ENCODE measurements around the gene KIAA1328.
"Not testable (repeated sequence)": the region's sequence is repeated elsewhere in the genome, so short reads cannot be mapped to it uniquely, and the experiment has no call there.

The KIAA1328 gene

DNA sequence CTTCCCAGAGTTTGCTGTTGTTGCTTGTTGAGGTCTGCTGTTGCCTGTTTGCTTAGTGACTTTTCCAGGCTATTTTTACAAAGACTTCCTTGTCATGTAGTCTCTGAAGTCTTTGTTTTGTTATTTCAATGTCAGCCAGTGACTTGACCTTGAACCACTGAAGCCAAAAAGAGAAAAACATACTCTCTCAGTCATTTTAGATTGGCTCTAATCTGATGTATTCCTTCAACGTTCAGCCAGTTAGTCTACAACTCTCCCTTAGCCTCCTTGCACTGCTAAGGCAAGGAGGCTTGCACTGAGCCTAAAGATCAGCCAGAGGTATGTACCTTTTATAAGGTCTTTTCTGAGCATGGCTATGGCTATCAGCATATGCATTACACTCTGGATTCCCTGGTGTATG, 27.9 kb downstream of the KIAA1328 start:
- CTCF ChIA-PET, result no interaction called here
- TF ChIP-seq, protein P1, sequence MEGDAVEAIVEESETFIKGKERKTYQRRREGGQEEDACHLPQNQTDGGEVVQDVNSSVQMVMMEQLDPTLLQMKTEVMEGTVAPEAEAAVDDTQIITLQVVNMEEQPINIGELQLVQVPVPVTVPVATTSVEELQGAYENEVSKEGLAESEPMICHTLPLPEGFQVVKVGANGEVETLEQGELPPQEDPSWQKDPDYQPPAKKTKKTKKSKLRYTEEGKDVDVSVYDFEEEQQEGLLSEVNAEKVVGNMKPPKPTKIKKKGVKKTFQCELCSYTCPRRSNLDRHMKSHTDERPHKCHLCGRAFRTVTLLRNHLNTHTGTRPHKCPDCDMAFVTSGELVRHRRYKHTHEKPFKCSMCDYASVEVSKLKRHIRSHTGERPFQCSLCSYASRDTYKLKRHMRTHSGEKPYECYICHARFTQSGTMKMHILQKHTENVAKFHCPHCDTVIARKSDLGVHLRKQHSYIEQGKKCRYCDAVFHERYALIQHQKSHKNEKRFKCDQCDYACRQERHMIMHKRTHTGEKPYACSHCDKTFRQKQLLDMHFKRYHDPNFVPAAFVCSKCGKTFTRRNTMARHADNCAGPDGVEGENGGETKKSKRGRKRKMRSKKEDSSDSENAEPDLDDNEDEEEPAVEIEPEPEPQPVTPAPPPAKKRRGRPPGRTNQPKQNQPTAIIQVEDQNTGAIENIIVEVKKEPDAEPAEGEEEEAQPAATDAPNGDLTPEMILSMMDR (conservative IDR thresholded peaks at IDR 0.05; ENCODE audit: low read depth), result no peak
- DNase-seq (ENCODE audit: low spot score), result no peak
- H3K27ac ChIP-seq, result no peak overlapping the region
- POLR2A ChIA-PET (ENCODE audit: low non-redundant PET), result no interaction called here

DNA sequence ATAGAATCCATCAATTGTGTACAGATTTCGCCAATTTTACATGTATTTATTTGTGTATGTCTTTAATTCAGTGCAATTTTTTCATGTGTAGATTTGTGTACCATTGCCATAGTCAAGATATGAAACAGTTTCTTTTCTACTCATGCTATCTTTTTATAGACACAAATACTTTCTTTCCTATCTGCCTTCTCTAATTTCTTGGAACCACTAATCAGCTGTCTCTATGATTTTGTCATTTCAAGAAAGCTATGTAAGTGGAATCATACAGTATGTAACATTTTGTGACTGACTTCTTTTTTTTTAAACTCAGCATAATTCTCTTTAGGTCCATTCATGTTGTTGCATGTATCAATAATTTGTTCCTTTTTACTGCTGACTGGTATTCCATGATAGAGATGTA, 33.3 kb downstream of the KIAA1328 start:
- no peak for DNase-seq (ENCODE audit: low spot score)
- POLR2A ChIA-PET (ENCODE audit: low non-redundant PET), result no interaction called here
- TF ChIP-seq, protein P1 (conservative IDR thresholded peaks at IDR 0.05; ENCODE audit: low read depth), result no peak
- H3K27ac ChIP-seq, result no peak overlapping the region
- CTCF ChIA-PET, result no interaction called here

DNA sequence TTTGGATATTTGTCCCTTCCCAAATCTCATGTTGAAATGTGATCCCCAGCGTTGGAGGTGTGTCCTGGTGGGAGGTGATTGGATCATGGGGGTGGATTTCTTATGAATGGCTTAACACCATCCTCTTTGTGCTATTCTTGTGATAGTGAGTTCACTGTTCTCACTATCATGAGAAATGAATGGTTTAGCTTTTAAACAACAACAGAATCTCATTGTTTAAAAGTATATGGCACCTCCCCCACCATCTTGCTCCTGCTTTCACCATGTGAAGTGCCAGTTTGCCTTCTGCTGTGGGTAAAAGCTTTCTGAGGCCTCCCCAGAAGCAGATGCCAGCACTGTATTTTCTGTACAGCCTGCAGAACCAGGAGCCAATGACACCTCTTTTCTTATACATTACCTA, 38.1 kb downstream of the KIAA1328 start:
- H3K27ac ChIP-seq, result no peak overlapping the region
- CTCF ChIA-PET, result no interaction called here
- POLR2A ChIA-PET (ENCODE audit: low non-redundant PET), result no interaction called here
- no peak for DNase-seq (ENCODE audit: low spot score)
- TF ChIP-seq, protein P1 (conservative IDR thresholded peaks at IDR 0.05; ENCODE audit: low read depth), result no peak

DNA sequence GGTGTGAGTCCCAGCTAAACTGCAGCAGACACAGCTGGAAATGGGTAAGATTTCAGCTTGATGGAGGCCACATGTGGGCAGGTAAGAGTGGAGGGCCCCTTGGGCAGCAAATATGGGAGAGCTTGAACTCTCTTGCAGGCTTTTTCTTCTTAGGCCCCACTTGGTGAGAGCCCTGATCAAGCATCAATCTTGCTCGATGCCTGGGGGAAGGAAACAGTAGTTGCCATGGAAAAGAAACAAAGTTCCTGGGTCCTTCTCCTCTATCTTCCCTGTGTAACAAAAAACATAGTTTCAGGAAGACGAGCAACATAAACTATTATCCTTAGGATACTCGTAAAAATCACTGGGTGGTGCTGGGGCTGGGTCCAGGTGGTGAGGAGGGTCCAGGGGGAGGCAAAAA, 42.9 kb downstream of the KIAA1328 start:
- CTCF ChIA-PET, result interaction anchor here (0.6 kb wide), 1 partner anchor 57 kb away, joined by 8 read pairs; no protein-coding TSS in a partner anchor
- no peak for DNase-seq (ENCODE audit: low spot score)
- TF ChIP-seq, protein P1 (conservative IDR thresholded peaks at IDR 0.05; ENCODE audit: low read depth), result no peak
- H3K27ac ChIP-seq, result no peak overlapping the region
- POLR2A ChIA-PET (ENCODE audit: low non-redundant PET), result interaction anchor here (0.6 kb wide), 1 partner anchor 195 kb away, joined by 5 read pairs; no protein-coding TSS in a partner anchor

DNA sequence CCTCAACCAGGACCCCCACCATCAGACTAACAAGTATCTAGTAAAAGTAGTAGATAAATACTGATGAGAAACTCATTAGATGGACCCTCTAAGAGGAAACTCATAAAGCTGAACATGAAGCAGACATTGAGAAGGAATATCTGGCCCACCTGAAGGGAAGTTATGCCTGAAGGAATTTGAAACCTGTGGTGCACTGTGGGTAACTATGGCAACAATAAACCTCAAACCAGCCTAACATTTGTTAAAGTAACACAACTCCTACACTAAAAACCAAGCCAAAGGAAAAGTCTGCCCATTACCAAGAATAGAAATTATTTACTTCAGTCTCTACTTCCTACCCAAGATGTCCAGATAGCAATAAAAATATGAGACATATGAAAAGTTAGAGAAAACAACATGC, 43.4 kb downstream of the KIAA1328 start:
- ChIA-PET POLR2A (ENCODE audit: low non-redundant PET) (interaction anchor here (0.6 kb wide), 1 partner anchor 195 kb away, joined by 5 read pairs; no protein-coding TSS in a partner anchor), CTCF (no interaction called here)
- TF ChIP-seq, protein P1 (conservative IDR thresholded peaks at IDR 0.05; ENCODE audit: low read depth), result no peak
- H3K27ac ChIP-seq, result no peak overlapping the region
- no peak for DNase-seq (ENCODE audit: low spot score)

DNA sequence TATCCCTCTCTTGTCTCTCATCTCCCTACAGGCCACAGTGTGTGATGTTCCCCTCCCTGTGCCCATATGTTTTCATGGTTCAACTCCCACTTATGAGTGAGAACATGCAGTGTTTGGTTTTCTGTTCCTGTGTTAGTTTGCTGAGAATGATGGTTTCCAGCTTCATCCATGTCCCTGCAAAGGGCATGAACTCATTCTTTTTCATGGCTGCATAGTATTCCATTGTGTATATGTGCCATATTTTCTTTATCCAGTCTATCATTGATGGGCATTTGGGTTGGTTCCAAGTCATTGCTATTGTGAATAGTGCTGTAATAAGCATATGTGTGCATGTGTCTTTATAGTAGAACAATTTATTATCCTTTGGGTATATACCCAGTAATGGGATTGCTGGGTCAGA, 44.9 kb downstream of the KIAA1328 start:
- H3K27ac ChIP-seq; POLR2A ChIA-PET (ENCODE audit: low non-redundant PET); DNase-seq (ENCODE audit: low spot score): not testable (repeated sequence)
- CTCF ChIA-PET, result interaction anchor here (0.7 kb wide), 1 partner anchor 66 kb away, joined by 3 read pairs; no protein-coding TSS in a partner anchor

DNA sequence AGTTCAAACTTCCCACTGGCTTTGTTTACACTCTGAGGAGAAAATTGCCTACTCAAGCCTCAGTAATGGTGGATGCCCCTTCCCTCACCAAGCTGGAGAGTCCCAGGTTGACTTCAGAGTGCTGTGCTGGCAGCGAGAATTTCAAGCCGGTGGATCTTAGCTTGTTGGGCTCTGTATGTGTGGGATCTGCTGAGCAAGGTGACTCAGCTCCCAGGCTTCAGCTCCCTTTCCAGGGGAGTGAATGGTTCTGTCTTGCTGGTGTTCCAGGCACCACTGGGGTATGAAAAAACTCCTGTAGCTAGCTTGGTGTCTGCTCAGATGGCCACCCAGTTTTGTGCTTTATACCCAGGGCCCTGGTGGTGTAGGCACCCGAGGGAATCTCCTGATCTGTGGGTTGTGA, 50.9 kb downstream of the KIAA1328 start:
- POLR2A ChIA-PET (ENCODE audit: low non-redundant PET); DNase-seq (ENCODE audit: low spot score); CTCF ChIA-PET; H3K27ac ChIP-seq: not testable (repeated sequence)

DNA sequence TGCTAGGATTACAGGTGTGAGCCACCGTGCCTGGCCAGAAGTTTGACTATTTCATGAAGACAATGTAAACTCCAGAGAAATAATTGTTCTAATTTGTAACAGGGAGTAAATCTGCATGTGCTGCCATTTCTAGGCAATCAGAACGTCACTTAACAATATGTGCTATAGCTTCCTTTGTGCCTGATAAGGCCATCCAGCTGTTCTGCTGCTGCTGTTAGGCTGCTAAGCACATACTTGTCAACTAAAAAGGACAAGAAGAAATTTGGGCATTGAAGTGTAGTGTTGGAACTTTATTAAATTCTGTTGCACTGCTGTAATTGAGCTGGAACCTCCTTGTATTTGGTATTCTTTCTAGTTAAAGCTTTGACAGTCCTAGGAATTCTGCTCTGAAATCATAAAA, 57.1 kb downstream of the KIAA1328 start:
- no peak overlapping the region for H3K27ac ChIP-seq
- ChIA-PET CTCF (no interaction called here), POLR2A (ENCODE audit: low non-redundant PET) (no interaction called here)
- no peak for DNase-seq (ENCODE audit: low spot score)
- TF ChIP-seq, protein P1 (conservative IDR thresholded peaks at IDR 0.05; ENCODE audit: low read depth), result no peak
